B cell (primary cell): ENCODE measurements around the gene CARNS1. TPM values are rescaled to one million over a fixed set of nuclear protein-coding genes. Genes with fewer than 3 reads are reported as not detected.

Source experiments
- ATAC-seq: fragments of 200-7000 bp; cut with Tn5 transposase; one replicate; pipeline ENCODE4 v1.10.0; 2021; ENCODE audit warnings: low read depth, mild to moderate bottlenecking, moderate number of reproducible peaks, moderate library complexity
- CTCF ChIA-PET: fragments of 350-600 bp; sonication (Branson Sonifier 250); formaldehyde crosslinking; loops from one replicate; lab custom pipeline; 2021; ENCODE audit warnings: antibody characterized with exemption, inconsistent platforms; lab: Charles Lee
- POLR2A ChIA-PET: fragments of 350-600 bp; sonication (Branson Sonifier 250); formaldehyde crosslinking; loops from one replicate; lab custom pipeline; 2021; ENCODE audit warnings: antibody characterized with exemption; lab: Charles Lee
- DNase-seq: peaks from one replicate; pipeline ENCODE4 v3.0.0; 2013
- H2AFZ ChIP-seq: 2 replicates; pipeline ENCODE4 v1.6.1; 2012; ENCODE audit warnings: mild to moderate bottlenecking, low read depth, low read length; ENCODE audit not compliant: insufficient read depth, poor library complexity, severe bottlenecking
- H3K27ac ChIP-seq, 2 donors: 1 replicate in 1 of 2; 2 replicates in 1 of 2; pipeline ENCODE4 v1.5.1; 2012 to 2013; ENCODE audit warnings: low read length in 2 of 2, mild to moderate bottlenecking in 2 of 2, moderate library complexity in 1 of 2
- H3K27me3 ChIP-seq, 4 experiments: fragments of 200-600 bp in 1 of 4; sonication (generic) in 1 of 4; replicated peaks in 1 of 4; 1 replicate in 2 of 4; 2 replicates in 2 of 4; pipeline versions ENCODE4 v1.6.1 to v1.7.0; 2013 to 2016; ENCODE audit warnings: low read length in 3 of 4, mild to moderate bottlenecking in 2 of 4, mixed read lengths in 1 of 4, moderate library complexity in 1 of 4; ENCODE audit not compliant: insufficient read depth in 4 of 4, control insufficient read depth in 3 of 4; ENCODE audit errors: control extremely low read depth in 1 of 4
- H3K36me3 ChIP-seq, 2 experiments: replicated peaks in 1 of 2; 1 replicate in 1 of 2; 2 replicates in 1 of 2; pipeline versions ENCODE4 v1.6.1 to v1.7.1; 2013; ENCODE audit warnings: low read length in 1 of 2; ENCODE audit not compliant: insufficient read depth in 2 of 2, control insufficient read depth in 1 of 2; ENCODE audit errors: control extremely low read depth in 1 of 2, extremely low read depth in 1 of 2
- H3K4me1 ChIP-seq, 2 donors: fragments of 200-600 bp in 1 of 2; sonication (generic) in 1 of 2; 1 replicate in 1 of 2; 2 replicates in 1 of 2; pipeline versions ENCODE4 v1.5.1 to v1.6.1; 2013 to 2017; ENCODE audit warnings: low read length in 2 of 2; ENCODE audit not compliant: control insufficient read depth in 2 of 2, insufficient read depth in 2 of 2
- H3K4me2 ChIP-seq: replicated peaks from 2 replicates; pipeline ENCODE3; 2012; ENCODE audit warnings: mild to moderate bottlenecking, low read depth, low read length; ENCODE audit not compliant: poor library complexity, severe bottlenecking
- H3K4me3 ChIP-seq, 5 experiments: fragments of 200-600 bp in 1 of 5; sonication (generic) in 1 of 5; 1 replicate in 3 of 5; 2 replicates in 2 of 5; pipeline versions ENCODE4 v1.5.1 to v1.7.0; 2011 to 2016; ENCODE audit warnings: low read length in 4 of 5, mild to moderate bottlenecking in 4 of 5, low read depth in 2 of 5, control low read depth in 1 of 5, moderate library complexity in 1 of 5; ENCODE audit not compliant: insufficient read depth in 1 of 5; ENCODE audit errors: control extremely low read depth in 1 of 5, extremely low read depth in 1 of 5
- H3K79me2 ChIP-seq: fragments of 200-600 bp; sonication (generic); one replicate; pipeline ENCODE4 v1.6.0; 2016; ENCODE audit warnings: low read length; ENCODE audit not compliant: control insufficient read depth, insufficient read depth
- H3K9ac ChIP-seq: fragments of 200-600 bp; sonication (generic); 2 replicates; pipeline ENCODE4 v1.6.1; 2017; ENCODE audit warnings: mild to moderate bottlenecking, low read length, moderate library complexity
- H3K9me3 ChIP-seq, 3 donors: one replicate each; pipeline versions ENCODE4 v1.6.1 to v1.7.1; 2013; ENCODE audit warnings: low read length in 2 of 3; ENCODE audit not compliant: control insufficient read depth in 2 of 3, insufficient read depth in 1 of 3; ENCODE audit errors: control extremely low read depth in 1 of 3
- H4K20me1 ChIP-seq: 2 replicates; pipeline ENCODE4 v1.6.0; 2012; ENCODE audit warnings: mild to moderate bottlenecking, low read length; ENCODE audit not compliant: insufficient read depth, control insufficient read depth, poor library complexity, severe bottlenecking
- H3K27ac Mint-ChIP-seq: one replicate; pipeline ENCODE4 v1.8.0; 2021; ENCODE audit warnings: mixed read lengths
- H3K27me3 Mint-ChIP-seq: one replicate; pipeline ENCODE4 v1.8.0; 2021; ENCODE audit warnings: mixed read lengths
- H3K4me1 Mint-ChIP-seq: one replicate; pipeline ENCODE4 v1.8.0; 2021; ENCODE audit warnings: mixed read lengths
- H3K4me3 Mint-ChIP-seq: one replicate; pipeline ENCODE4 v1.8.0; 2021; ENCODE audit warnings: mixed read lengths
- H3K9me3 Mint-ChIP-seq: one replicate; pipeline ENCODE4 v1.8.0; 2022; ENCODE audit warnings: mixed read lengths; ENCODE audit not compliant: insufficient read depth
- EZH2 ChIP-seq: IDR thresholded peaks from 2 replicates; pipeline ENCODE4 v1.6.1; 2012; ENCODE audit warnings: borderline replicate concordance, low read depth, mild to moderate bottlenecking, moderate library complexity, low read length; ENCODE audit not compliant: insufficient read depth, poor library complexity, severe bottlenecking
- WGBS: methylation state at CpG from one replicate; pipeline ENCODE4 v1.1.5; 2013; ENCODE audit warnings: missing lambda C conversion rate; ENCODE audit not compliant: insufficient coverage; 5-methylcytosine and 5-hydroxymethylcytosine counted together
- intact Hi-C: fragments of 100-400 bp; cut with micrococcal nuclease; formaldehyde crosslinking; loops from one replicate; pipeline ENCODE4 v1.10.0; 2022
- polyA plus RNA-seq: library from polyadenylated mRNA; depleted of rRNA; stranded (reverse); fragments of >200 nt; gene quantifications from 2 replicates; pipeline ENCODE4 v1.2.3, GENCODE V29; 2012
- total RNA-seq, 2 donors: library from RNA; stranded (reverse); fragments of 120-200 nt in 1 of 2; gene quantifications; 1 replicate in 1 of 2; 2 replicates in 1 of 2; pipeline versions ENCODE4 v1.2.3 to v1.2.4, GENCODE V29; 2013 to 2022
- TF ChIP-seq, protein P1 (sequence below): fragments of 200-600 bp; IDR thresholded peaks from one replicate; pipeline ENCODE4 v1.8.0; 2022; ENCODE audit warnings: antibody characterized with exemption, mild to moderate bottlenecking

Gene CARNS1
- total and polyA plus RNA-seq, 2 donors (not counting 1 experiment from before 2014, with no cell fraction given), result 24.1 to 41.1 TPM

DNA sequence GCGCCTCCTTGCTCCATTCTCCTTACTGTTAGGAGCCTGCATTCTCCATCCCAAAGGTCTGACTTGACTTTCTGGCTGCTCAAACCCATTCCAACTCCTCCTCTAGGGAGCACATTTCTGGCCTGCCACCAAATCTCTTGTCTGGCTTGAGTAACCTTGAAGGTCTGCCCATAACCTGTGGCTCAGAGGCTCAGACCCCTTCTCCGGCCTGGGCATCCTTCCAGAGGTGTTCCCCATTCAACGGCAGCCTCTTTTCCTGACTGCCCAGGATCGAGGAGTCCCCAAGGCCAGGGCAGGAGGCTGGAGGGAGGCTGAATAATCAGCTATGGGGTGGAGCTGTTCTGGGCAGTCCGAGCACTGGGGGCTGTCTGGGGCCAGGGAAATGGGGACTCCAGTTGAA is 21.5 kb upstream of the CARNS1 start:
- no peak overlapping the region for H3K27ac Mint-ChIP-seq
- H3K4me1 Mint-ChIP-seq, result peaks cover 49% of the 10 kb centered on the region
- Histone ChIP-seq H3K9ac (no peak overlapping the region), H3K27ac (no peak overlapping the region), H3K27me3 (no peaks in the 10 kb centered on the region), H3K4me2 (no peak overlapping the region), H3K4me3 (no peak overlapping the region), H3K36me3 (peaks cover 0 to 32% of the 10 kb centered on the region in 2 experiments), H4K20me1 (peaks cover 60% of the 10 kb centered on the region), H3K4me1 (peaks cover 14 to 41% of the 10 kb centered on the region in 2 donors), H2AFZ (no peak overlapping the region), H3K79me2 (peaks cover 50% of the 10 kb centered on the region), H3K9me3 (no peaks in the 10 kb centered on the region)
- POLR2A ChIA-PET, result interaction anchor here (0.6 to 1.6 kb wide), 5 partner anchors 8 to 223 kb away, joined by 3 to 8 read pairs (median 4); partner anchors contain the start of genes POLD4 and PPP1CA
- H3K9me3 Mint-ChIP-seq, result no peaks in the 10 kb centered on the region
- peak overlapping the region; percentile 47 for H3K4me3 Mint-ChIP-seq
- CTCF ChIA-PET, result no interaction called here
- ATAC-seq (no peak), DNase-seq (no peak)
- TF ChIP-seq EZH2, result no peak
- TF ChIP-seq, protein P1, sequence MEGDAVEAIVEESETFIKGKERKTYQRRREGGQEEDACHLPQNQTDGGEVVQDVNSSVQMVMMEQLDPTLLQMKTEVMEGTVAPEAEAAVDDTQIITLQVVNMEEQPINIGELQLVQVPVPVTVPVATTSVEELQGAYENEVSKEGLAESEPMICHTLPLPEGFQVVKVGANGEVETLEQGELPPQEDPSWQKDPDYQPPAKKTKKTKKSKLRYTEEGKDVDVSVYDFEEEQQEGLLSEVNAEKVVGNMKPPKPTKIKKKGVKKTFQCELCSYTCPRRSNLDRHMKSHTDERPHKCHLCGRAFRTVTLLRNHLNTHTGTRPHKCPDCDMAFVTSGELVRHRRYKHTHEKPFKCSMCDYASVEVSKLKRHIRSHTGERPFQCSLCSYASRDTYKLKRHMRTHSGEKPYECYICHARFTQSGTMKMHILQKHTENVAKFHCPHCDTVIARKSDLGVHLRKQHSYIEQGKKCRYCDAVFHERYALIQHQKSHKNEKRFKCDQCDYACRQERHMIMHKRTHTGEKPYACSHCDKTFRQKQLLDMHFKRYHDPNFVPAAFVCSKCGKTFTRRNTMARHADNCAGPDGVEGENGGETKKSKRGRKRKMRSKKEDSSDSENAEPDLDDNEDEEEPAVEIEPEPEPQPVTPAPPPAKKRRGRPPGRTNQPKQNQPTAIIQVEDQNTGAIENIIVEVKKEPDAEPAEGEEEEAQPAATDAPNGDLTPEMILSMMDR, result no peak
- H3K27me3 Mint-ChIP-seq, result no peaks in the 10 kb centered on the region
- 97% methylated on average over 5 of the region's 5 CpGs for WGBS
- intact Hi-C loops, result no loop called here

DNA sequence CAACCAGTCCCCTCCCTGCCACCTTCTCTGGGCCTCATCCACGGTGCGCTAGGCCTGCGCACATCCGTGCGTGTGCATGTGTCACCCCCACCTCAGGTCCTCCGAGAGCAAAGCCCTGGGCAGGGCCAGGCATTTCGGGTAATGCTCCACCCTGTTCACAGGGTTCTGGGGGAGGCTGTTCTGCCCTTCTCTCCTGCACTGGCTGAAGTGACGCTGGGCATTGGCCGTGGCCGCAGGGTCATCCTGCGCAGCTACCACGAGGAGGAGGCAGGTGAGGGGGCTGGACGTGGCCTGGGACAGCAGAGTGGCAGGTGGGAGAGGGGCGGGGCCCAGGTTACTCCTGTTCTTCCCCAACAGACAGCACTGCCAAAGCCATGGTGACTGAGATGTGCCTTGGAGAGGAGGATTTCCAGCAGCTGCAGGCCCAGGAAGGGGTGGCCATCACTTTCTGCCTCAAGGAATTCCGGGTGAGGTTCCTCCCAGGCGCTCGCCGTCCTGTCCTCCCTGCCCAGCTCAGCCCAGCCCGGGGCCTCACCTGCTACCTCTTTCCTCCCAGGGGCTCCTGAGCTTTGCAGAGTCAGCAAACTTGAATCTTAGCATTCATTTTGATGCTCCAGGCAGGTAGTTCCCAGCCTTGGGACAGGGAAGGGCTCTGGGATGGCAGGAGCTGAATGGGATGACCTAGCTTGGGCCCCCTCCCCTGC is 19.8 kb upstream of the CARNS1 start:
- H3K27ac ChIP-seq, result no peak overlapping the region
- Mint-ChIP-seq H3K9me3 (no peaks in the 10 kb centered on the region), H3K27ac (no peak overlapping the region), H3K4me1 (peaks cover 52% of the 10 kb centered on the region), H3K4me3 (no peak overlapping the region), H3K27me3 (no peaks in the 10 kb centered on the region)
- ChIA-PET POLR2A (interaction anchor here (0.8 to 2.1 kb wide), 3 partner anchors 24 to 42 kb away, joined by 3 to 8 read pairs (median 5); partner anchors contain the start of gene POLD4), CTCF (interaction anchor here (1.2 to 1.4 kb wide), 2 partner anchors 111 to 133 kb away, joined by 3 to 4 read pairs; no protein-coding TSS in a partner anchor)
- H3K27me3 ChIP-seq, result no peaks in the 10 kb centered on the region
- peaks cover 0 to under 1% (median 0%) of the 10 kb centered on the region in 3 donors for H3K9me3 ChIP-seq
- peaks cover 70% of the 10 kb centered on the region for H4K20me1 ChIP-seq
- peaks cover 2 to 46% of the 10 kb centered on the region in 2 experiments for H3K36me3 ChIP-seq
- H2AFZ ChIP-seq, result no peak overlapping the region
- TF ChIP-seq, protein P1, result no peak
- TF ChIP-seq EZH2, result no peak
- H3K4me3 ChIP-seq, result no peak overlapping the region
- peaks cover 56% of the 10 kb centered on the region for H3K79me2 ChIP-seq
- H3K9ac ChIP-seq, result no peak overlapping the region
- peaks cover 26 to 49% of the 10 kb centered on the region in 2 donors for H3K4me1 ChIP-seq
- DNase-seq (no peak), ATAC-seq (no peak)
- 96% methylated on average over 13 of the region's 19 CpGs for WGBS
- no peak overlapping the region for H3K4me2 ChIP-seq
- intact Hi-C loops, result no loop called here
